HG03571 (cell line): Measurements from ENCODE around the gene KCNG2.
"Not testable (repeated sequence)": the region's sequence is repeated elsewhere in the genome, so short reads cannot be mapped to it uniquely, and the experiment has no call there.

Experiments used
- ATAC-seq: cut with Tn5 transposase; IDR thresholded peaks from one replicate; pipeline ENCODE4 v1.9.1; 2021; ENCODE audit not compliant: unreplicated experiment

The KCNG2 gene

DNA sequence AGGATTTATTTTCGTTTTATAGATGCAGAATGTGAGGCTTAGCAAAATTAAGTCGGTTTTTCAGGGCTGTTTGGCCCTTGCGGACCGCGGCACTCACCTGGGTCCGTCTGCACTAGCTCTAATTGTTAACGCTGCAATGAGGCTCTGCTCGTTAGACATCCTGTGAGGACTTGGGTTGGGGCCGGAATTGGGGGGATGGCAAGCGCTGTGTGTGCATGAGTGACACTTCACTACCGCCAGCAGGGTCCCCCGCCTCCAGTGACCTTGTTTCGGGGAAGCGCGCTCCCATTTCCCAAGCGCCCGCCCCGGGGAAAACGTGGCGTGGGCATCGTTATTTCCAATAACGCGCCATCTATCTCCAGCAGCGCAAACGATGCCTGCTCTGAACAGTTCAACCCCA lies 54.2 kb downstream of the KCNG2 start:
- ATAC-seq = no peak

DNA sequence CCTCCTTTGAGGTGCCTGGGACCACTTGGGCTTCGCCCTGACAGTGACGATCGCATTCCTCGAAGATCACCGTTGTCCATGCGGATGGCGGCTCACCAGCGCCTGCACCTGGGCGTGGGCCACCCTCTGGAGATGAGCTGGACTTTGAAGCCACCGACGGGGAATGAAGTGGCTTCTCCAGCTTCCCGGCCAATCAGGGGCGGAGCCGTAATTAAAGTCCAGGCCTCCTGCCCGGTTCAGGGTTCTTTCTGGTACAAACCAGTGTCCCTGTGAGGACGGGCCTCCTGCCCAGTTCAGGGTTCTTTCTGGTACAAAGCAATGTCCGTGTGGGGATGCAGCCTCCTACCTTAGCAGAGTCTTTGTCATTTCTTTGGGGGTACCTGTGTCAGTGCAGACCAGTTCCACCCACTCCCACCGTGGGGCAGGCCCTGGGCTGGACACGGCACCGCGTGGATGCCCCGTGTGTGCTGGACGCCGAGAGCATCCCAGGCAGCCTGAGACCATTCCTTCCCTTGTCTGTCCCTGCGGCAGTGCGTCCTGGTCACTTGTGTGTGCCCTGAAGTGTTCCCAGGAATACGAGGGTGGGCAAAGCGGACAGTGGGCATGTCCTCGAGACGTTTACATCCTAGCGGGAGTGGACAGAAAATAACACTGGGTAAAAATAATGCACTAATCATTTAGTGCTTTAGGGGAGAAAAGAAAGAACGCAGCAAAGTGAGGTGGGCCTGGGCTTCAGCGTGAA lies 55.0 kb downstream of the KCNG2 start:
- ATAC-seq = no peak

DNA sequence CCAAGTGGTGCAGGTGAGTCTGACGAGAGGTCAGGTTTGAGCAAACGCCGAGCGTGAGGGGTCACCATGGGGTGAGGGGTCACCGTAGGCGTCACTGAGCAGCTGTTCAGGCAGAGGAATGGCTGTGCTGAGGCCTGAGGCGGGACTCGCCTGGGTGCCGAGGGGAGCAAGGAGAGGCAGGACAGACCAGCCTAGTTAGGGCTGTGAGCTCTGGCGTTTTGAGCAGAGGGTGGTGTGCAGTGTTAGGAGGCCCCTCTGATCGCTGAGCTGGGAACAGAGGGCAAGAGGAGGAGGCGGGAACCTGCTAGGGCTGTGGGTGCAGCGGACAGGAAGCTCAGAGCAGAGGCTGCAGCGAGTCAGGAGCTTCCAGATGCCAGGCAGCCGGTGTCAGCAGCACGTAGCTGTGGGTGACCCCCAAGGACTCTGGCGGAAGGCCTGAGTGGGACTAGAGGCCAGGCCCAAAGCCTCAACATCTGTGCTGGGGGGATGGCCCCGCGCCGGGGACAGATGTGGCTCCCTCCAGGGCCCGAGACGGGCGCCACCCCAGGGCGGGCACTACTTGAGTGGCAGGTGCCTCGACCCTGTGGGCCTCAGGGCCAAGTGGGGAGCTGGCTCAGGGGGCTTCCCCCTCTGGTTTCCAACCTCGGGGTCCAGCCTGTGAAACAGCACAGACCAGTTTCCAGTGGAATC lies 55.7 kb downstream of the KCNG2 start:
- no peak for ATAC-seq

DNA sequence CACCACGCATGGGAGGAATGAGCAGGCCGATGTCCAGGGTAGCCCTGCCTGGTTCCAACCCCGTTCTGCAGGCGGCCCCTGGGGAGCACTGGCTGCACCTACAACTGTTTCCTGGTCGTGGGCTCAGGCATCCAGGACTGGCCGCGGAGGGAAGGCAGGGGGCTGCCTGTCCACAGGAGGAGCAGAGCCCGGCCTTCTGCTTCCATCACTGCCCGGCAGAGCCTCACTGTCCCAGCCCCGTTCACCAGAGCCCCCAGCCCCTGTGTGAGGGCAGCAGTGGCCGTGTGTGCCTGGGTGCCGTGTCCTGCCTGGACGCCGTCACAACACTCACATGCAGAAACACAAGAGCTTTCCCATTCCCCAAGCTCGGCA lies 56.2 kb downstream of the KCNG2 start:
- ATAC-seq = no peak

DNA sequence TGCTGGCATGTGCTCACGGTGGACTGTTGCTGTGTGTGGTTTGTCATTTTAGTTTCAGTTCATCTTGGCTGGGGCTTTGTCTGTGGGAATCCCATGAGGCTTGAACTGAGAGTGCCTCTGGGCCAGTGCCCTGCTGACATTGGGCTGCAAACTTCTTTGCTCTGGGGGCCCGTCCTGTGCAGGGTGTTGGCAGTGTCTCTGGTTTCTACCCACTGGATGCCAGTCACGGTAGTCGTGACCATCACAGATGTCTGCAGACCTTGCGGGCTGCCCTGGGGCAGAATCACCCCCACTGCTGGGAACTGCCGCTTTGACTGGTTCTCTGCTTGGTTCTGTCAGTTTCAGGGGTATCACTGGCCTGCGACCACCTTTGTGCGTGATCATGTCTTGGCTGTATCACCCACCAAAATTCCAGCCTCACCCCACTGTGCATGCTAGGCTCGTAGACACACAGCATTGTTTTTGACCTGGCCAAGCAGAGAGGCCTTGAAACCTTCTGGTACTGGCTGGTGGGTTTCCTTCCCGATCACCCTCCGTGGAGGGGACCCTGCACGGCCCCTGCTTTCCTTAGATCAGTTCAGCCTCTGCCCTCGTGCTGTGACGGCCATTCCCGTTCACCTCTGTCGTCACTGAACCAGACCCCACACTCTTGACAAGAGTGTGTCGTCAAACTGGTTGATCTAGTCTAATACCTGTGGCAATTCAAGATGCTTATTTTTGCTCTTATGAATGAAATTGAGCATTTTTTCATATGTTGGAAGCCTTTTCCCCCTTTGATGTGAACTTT lies 57.6 kb downstream of the KCNG2 start:
- ATAC-seq = no peak

DNA sequence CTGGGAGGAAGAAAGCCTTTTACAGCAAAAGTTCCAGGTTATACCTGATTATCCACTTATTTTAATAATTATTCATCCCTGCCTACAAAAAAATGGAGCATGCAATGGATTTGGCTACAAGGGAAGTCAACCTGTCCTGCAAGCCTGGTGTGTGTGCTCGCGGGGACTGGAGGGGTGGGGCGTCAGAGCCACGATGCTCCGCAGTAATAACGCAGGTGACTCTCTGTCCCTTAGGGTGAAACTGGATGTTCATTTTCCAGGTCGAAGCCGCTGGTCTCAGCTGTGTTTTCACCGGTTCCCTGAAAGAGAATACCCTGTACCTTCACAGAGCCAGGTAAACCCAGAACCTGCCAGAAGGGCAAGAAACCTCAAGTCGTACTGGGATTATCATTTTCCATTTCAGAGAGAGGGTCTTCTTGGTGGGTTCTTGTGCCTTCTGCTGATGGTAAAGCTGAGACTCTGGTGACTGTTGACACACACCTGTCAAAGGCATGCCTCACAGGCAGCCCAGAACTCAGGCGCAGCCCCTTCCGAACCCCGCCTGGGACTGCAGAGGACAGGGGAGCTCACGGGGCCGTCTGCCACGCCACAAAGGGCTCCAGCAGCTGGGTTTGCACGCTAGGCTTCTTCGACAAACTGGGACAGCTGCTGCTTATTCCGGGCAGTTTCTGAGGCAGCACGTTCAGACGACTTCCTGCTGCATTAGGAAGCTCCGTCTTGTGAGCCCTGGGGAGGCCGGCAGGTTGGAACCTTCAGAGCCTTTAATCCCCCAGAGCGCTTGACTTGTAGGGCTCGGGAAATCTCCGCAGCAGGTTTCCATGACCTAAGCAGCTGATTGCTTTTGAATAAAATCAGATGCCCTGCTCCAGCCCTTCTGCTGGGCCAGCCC lies 58.6 kb downstream of the KCNG2 start:
- ATAC-seq = no peak

DNA sequence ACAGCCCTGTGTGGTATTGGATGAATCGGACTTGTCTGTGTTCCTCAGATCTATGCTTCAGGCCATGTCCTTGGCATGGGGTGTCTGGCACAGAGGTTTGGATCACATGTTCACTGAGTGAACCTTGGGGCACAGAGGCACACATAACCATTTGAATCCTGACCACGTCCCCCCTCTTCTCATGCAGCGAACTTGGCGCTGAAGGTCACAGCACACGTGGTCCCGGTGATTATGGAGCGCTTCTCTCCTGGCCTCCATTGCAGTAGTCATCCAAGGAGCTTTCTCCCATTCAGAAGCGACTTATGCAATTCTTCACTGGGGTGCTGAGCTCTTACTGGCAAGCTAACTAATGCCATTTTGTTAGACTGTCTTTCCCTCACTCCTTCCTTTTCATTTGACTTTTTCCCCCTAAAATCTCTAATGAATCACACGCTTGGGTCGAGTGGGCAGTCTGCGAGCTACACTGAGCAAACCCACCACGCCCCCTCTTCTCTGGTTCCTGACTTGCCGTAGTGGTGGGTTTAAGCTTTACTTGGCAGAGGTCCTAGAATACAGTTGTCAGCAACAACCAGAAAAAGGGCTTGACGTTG lies 59.4 kb downstream of the KCNG2 start:
- ATAC-seq = no peak

DNA sequence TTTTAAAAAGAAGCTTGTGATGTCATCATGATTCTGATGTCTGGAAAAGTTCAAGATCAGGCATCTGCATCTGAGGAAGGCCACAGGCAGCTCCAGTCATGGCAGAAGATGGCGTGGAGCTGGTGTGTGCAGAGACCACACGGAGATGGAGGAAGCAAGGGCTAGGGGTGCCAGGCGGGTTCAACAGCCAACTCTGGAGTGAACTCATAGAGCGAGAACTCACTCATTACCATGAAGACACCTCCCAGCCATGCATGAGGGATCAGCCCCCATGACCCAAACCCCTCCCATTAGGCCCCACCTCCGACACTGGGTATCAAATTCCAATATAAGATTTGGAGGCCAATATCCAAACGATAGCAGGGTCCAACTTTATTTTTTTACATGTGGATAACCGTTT lies 61.6 kb downstream of the KCNG2 start:
- no peak for ATAC-seq

DNA sequence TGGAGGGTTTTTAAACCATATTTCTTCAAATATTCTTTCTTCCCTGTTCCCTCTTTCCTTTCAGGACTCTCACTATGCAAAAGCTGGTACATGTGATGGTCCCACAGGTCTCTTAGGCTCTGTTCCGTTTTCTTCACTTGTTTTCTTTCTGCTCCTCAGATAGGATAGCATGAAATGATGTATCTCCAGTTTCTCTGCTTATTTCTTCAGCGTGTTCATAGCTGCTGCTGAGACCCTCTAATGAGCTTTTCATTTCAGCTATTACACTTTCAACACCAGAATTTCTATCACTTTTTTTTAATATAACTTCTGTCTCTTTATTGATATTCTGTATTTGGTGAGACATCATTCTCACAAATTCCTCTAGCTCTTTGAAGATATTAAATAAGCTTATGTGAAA lies 63.9 kb downstream of the KCNG2 start:
- ATAC-seq = no peak

DNA sequence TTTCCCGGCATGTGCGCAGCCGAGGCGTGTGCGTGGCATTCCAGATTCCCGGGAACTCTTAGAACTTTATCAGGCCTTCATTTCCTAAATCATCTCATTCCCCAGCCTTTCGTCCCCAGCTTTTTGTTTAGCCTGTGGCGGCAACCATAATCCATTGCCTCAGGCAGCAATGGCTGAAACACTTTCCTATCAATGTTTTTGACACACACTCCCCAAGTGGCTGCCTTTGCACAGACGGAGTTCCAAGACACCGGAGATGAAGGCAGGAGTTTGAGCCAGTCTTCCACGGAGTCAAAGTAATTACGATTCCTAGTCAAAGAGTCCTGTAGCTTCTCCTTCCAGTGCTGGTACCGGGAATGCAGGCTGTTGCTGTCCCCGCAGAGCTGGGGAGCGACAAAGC lies 64.8 kb downstream of the KCNG2 start:
- ATAC-seq = no peak

DNA sequence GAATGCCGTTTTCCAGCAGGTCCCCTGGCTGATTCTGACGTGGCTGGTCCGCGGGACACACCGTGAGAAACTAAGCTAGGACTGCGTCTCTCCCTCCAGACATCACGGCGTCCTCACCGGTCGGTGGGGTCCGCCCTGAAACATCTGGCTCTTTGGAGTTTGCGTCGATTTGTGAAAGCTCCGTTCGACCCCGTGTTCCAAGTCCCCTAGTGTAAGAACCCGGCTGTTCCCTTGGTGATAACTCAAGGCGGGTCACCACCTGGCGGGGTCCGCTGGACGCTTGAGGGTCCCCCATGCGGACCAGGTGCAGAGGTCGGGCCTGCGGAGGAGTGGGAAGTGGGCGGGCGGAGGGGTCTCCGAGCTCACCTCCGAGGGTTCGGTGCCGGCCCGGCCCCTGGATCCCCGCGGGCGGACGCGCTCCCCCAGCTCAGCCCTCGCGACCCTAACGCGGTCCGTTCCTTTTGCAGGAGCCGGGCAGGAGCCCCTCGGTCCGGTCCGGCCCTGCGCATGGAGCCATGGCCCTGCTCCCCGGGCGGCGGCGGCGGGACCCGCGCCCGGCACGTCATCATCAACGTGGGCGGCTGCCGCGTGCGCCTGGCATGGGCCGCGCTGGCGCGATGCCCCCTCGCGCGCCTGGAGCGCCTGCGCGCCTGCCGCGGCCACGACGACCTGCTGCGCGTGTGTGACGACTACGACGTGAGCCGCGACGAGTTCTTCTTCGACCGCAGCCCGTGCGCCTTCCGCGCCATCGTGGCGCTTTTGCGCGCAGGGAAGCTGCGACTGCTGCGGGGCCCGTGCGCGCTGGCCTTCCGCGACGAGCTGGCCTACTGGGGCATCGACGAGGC lies 65.6 kb downstream of the KCNG2 start:
- no peak for ATAC-seq

DNA sequence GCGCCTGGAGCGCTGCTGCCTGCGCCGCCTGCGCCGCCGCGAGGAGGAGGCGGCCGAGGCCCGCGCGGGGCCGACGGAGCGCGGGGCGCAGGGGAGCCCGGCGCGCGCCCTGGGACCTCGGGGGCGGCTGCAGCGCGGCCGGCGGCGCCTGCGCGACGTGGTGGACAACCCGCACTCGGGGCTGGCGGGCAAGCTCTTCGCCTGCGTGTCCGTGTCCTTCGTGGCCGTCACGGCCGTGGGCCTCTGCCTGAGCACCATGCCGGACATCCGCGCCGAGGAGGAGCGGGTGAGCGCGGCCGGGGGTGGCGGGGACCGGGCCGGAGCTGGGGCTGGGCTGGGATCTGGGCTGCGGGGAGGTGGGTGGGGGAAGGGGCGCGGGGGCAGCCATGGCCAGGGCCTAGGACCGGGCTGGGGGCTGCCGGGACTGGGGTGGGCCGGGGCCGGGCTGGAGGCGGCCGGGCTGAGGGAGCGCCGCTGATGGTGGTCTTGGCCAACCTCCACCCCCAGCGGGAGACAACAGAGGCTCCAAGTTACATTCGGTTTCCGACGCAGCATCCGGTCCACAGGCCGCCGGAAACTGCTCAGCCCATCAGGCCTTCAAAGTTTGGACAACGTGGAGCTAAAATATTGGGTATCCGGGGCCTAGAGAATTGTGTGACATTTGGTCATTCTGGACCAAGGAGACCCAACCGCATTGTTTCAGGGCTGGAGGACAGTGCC lies 66.4 kb downstream of the KCNG2 start:
- ATAC-seq = no peak

DNA sequence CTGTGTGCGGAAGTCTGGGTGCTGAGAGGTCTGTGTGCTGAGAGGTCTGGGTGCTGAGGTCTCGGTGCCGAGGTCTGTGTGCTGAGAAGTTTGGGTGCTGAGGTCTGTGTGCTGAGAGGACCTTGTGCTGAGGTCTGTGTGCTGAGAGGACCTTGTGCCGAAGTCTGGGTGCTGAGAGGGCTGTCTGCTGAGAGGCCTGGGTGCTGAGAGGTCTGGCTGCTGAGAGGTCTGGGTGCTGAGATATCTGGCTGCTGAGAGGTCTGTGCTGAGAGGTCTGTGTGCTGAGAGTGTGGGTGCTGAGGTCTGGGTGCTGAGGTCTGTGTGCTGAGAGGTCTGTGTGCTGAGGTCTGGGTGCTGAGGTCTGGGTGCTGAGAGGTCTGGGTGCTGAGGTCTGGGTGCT lies 67.2 kb downstream of the KCNG2 start:
- not testable (repeated sequence) for ATAC-seq

DNA sequence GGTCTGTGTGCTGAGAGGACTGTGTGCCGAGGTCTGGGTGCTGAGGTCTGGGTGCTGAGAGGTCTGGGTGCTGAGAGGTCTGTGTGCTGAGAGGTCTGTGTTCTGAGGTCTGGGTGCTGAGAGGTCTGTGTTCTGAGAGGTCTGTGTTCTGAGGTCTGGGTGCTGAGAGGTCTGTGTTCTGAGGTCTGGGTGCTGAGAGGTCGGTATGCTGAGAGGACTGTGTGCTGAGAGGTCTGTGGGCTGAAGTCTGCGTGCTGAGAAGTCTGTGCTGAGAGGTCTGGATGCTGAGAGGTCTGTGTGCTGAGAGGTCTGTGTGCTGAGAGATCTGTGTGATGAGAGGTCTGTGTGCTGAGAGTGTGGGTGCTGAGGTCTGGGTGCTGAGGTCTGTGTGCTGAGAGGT lies 68.2 kb downstream of the KCNG2 start:
- ATAC-seq = not testable (repeated sequence)

DNA sequence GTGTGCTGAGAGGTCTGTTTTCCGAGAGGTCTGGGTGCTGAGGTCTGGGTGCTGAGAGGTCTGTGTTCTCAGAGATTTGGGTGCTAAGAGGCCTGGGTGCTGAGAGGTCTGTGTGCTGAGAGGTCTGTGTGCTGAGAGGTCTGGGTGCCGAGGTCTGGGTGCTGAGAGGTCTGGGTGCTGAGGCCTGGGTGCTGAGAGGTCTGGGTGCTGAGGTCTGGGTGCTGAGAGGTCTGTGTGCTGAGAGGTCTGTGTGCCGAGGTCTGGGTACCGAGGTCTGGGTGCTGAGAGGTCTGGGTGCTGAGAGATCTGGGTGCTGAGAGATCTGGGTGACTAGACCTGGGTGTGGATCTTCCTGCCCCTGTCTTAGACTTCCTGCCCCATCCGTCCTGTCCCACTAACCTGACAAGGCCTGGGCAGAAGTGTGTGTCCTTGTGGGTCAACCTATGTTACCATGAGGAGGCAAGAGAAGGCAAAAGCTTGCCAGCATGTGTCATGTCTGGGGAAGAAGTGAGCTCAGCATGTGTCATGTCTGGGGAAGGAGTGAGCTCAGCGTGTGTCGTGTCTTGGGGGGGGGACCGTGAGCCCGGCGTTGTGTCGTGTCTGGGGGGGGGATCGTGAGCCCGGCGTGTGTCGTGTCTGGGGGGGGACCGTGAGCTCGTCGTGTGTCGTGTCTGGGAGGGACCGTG lies 69.3 kb downstream of the KCNG2 start:
- no peak for ATAC-seq

DNA sequence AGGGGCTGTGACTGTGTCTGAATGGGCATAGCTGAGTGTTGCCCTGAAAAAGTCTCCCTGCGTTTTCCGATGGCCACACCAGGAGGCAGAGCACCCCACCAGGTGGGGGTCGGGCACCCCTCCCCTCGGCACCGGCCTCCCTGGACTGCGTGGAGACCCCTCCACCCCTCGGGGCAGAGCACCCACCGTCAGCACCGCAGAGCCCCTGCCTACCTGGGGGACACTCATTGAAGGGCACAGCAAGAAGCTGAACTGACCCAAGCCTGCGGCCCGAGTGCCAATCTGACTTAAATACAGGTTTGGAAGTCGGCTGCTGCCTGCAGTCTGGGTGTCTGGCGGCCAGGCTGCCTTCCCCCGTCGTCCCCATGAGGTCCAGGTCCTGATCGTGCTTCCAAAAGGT lies 69.9 kb downstream of the KCNG2 start:
- no peak for ATAC-seq

DNA sequence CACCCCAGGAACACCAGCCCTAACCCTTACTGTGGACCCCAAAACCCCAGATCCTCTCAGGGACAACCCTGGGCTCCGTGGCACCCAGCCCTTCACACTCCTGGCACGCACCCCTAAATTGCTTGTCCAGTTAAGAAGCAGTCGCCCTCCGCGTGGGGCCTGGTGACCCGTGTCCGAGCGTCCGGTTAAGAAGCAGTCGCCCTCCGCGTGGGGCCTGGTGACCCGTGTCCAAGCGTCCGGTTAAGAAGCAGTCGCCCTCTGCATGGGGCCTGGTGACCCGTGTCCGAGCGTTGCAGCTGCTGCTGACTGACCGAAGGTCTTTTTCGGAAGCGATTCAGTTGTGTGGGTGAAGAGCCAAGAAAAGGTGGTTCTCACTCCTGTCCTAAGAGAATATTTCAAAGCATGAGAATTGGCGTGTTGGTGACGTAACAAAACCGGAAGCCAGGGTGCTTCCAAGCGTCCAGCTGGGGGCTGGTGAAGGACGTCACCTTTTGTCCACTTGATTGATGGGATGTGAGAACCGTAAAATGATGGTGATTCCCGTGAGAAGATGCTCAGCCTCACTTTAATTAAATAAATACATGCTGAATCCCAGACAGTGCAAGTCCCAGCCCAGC lies 70.5 kb downstream of the KCNG2 start:
- no peak for ATAC-seq
